Mesendoderm (in vitro differentiated cells): Measurements from ENCODE around the gene RAB5IF.

Experiments
- DNase-seq: peaks from one replicate; pipeline ENCODE4 v3.0.0; 2013
- H2AK5ac ChIP-seq: 2 replicates; pipeline ENCODE4 v1.6.1; 2013; ENCODE audit warnings: low read length, inconsistent platforms
- H2BK120ac ChIP-seq: 2 replicates; pipeline ENCODE4 v1.6.1; 2013; ENCODE audit warnings: low read depth, mild to moderate bottlenecking, low read length, moderate library complexity, mixed read lengths
- H2BK15ac ChIP-seq: replicated peaks from 2 replicates; pipeline ENCODE4 v1.6.1; 2013; ENCODE audit warnings: low read depth, mild to moderate bottlenecking, moderate library complexity
- H2BK5ac ChIP-seq: 2 replicates; pipeline ENCODE4 v1.6.1; 2013; ENCODE audit warnings: low read length, inconsistent platforms
- H3K18ac ChIP-seq: 2 replicates; pipeline ENCODE4 v1.6.1; 2013; ENCODE audit warnings: mild to moderate bottlenecking, low read length, mixed read lengths
- H3K23ac ChIP-seq: one replicate; pipeline ENCODE4 v1.6.1; 2013; ENCODE audit warnings: low read length
- H3K27ac ChIP-seq: 2 replicates; pipeline ENCODE4 v1.5.1; 2013; ENCODE audit warnings: low read depth, mild to moderate bottlenecking, inconsistent platforms, low read length, moderate library complexity
- H3K27me3 ChIP-seq: 2 replicates; pipeline ENCODE4 v1.6.1; 2013; ENCODE audit warnings: low read length, control low read depth, mild to moderate bottlenecking, inconsistent platforms; ENCODE audit not compliant: insufficient read depth, poor library complexity
- H3K36me3 ChIP-seq: 2 replicates; pipeline ENCODE4 v1.6.1; 2013; ENCODE audit warnings: low read length, inconsistent platforms; ENCODE audit not compliant: control insufficient read depth, insufficient read depth
- H3K4ac ChIP-seq: one replicate; pipeline ENCODE4 v1.6.1; 2013; ENCODE audit warnings: low read depth, mild to moderate bottlenecking, low read length, moderate library complexity
- H3K4me1 ChIP-seq: 2 replicates; pipeline ENCODE4 v1.6.1; 2013; ENCODE audit warnings: low read depth, low read length, inconsistent platforms; ENCODE audit not compliant: control insufficient read depth
- H3K4me2 ChIP-seq: 2 replicates; pipeline ENCODE4 v1.6.1; 2013; ENCODE audit warnings: low read length
- H3K4me3 ChIP-seq: 2 replicates; pipeline ENCODE4 v1.5.1; 2013; ENCODE audit warnings: mild to moderate bottlenecking, low read length
- H3K56ac ChIP-seq: one replicate; pipeline ENCODE4 v1.6.1; 2013; ENCODE audit warnings: low read length
- H3K79me1 ChIP-seq: 2 replicates; pipeline ENCODE4 v1.6.1; 2013; ENCODE audit warnings: low read length, inconsistent platforms
- H3K79me2 ChIP-seq: 2 replicates; pipeline ENCODE4 v1.6.1; 2013; ENCODE audit warnings: mild to moderate bottlenecking, low read length; ENCODE audit not compliant: control insufficient read depth, insufficient read depth
- H3K9ac ChIP-seq: 2 replicates; pipeline ENCODE4 v1.6.1; 2013; ENCODE audit warnings: low read length, inconsistent platforms
- H4K5ac ChIP-seq: one replicate; pipeline ENCODE4 v1.6.1; 2013; ENCODE audit warnings: low read length
- H4K8ac ChIP-seq: one replicate; pipeline ENCODE4 v1.6.1; 2013; ENCODE audit warnings: low read depth, mild to moderate bottlenecking, control low read depth, low read length, moderate library complexity
- WGBS: extraction: QIAGEN DNeasy Blood & Tissue Kit; methylation state at CpG from one replicate; pipeline ENCODE4 v1.1.7; 2013; ENCODE audit warnings: low lambda C conversion rate, missing lambda C conversion rate; ENCODE audit not compliant: insufficient coverage; ENCODE audit errors: extremely low coverage; 5-methylcytosine and 5-hydroxymethylcytosine counted together

Gene RAB5IF

DNA sequence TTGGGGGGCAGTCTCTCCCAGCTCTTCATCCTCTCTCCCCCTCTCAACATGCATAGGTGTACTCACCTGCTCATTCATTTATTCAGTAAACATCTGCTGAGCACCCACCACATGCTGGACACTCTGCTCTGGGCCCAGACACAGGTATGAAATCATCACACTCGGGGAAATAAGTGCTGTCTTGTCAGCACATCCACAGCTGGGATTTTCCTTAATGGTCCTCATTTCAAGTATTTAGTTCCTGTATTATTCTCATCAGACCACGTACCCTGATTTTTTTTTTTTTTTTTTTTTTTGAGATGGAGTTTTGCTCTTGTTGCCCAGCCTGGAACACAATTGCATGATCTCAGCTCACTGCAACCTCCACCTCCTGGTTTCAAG lies 19.4 kb downstream of the RAB5IF start:
- Histone ChIP-seq H2BK120ac (no peak overlapping the region), H3K27me3 (no peaks in the 10 kb centered on the region), H3K4me2 (no peak overlapping the region), H3K79me2 (no peaks in the 10 kb centered on the region), H3K27ac (no peak overlapping the region), H4K8ac (no peak overlapping the region), H3K9ac (no peak overlapping the region), H2BK5ac (no peak overlapping the region), H3K23ac (no peak overlapping the region), H3K79me1 (no peaks in the 10 kb centered on the region), H4K5ac (no peak overlapping the region), H3K36me3 (no peaks in the 10 kb centered on the region), H3K18ac (no peak overlapping the region), H3K56ac (no peak overlapping the region), H3K4ac (no peak overlapping the region), H2AK5ac (no peak overlapping the region), H3K4me3 (no peak overlapping the region), H3K4me1 (no peaks in the 10 kb centered on the region), H2BK15ac (no peak overlapping the region)
- DNase-seq = no peak
- WGBS = no CpG with 5 or more reads among the region's 2 CpGs

- no peak overlapping the region for H3K4me2 ChIP-seq
- H3K18ac ChIP-seq = no peak overlapping the region
- H4K5ac ChIP-seq = no peak overlapping the region
- no peaks in the 10 kb centered on the region for H3K79me2 ChIP-seq
- no peak overlapping the region for H2AK5ac ChIP-seq
- H3K4me1 ChIP-seq = no peaks in the 10 kb centered on the region
- no peak for DNase-seq
- H3K27ac ChIP-seq = no peak overlapping the region
- H2BK15ac ChIP-seq = no peak overlapping the region
- H3K4ac ChIP-seq = no peak overlapping the region
- H3K4me3 ChIP-seq = no peak overlapping the region
- no peak overlapping the region for H4K8ac ChIP-seq
- no peaks in the 10 kb centered on the region for H3K79me1 ChIP-seq
- H3K9ac ChIP-seq = no peak overlapping the region
- no peaks in the 10 kb centered on the region for H3K27me3 ChIP-seq
- H3K36me3 ChIP-seq = no peaks in the 10 kb centered on the region
- no peak overlapping the region for H2BK120ac ChIP-seq
- H3K23ac ChIP-seq = no peak overlapping the region
- no peak overlapping the region for H3K56ac ChIP-seq
- no CpG with 5 or more reads among the region's 7 CpGs for WGBS
- no peak overlapping the region for H2BK5ac ChIP-seq
Measured at GRCh38 chr20:36628076-36628475, 22.5 kb downstream of the RAB5IF start.

GRCh38 chr20:36629719-36630681 lies 24.4 kb downstream of the RAB5IF start:
- Histone ChIP-seq H3K18ac (no peak overlapping the region), H3K4ac (no peak overlapping the region), H4K8ac (no peak overlapping the region), H3K56ac (no peak overlapping the region), H4K5ac (no peak overlapping the region), H3K4me2 (no peak overlapping the region), H3K4me3 (no peak overlapping the region), H3K9ac (no peak overlapping the region), H2AK5ac (no peak overlapping the region), H3K23ac (no peak overlapping the region), H3K27ac (no peak overlapping the region), H2BK5ac (no peak overlapping the region), H3K36me3 (no peaks in the 10 kb centered on the region), H3K79me1 (no peaks in the 10 kb centered on the region), H3K79me2 (no peaks in the 10 kb centered on the region), H2BK15ac (no peak overlapping the region), H3K27me3 (no peaks in the 10 kb centered on the region), H3K4me1 (no peaks in the 10 kb centered on the region), H2BK120ac (no peak overlapping the region)
- no peak for DNase-seq
- no CpG with 5 or more reads among the region's 15 CpGs for WGBS

DNA sequence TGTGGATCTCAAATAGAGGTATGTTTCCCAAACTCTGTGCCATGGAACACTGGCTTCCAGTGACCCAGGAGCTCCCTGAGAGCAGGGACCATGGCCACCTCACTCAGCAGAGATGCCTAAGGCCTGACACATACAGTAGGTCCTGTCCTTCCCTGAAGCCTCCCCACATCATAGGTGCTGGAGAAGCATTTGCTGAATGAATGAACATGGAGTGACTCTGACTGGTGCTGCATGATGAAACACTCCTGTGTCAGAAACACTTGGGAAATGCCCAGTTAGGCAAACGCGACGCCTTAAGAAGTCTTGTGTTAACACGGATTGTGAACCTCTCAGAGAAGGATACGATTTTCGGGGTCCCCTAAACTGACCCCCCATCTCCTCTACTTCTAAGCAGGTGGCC lies 26.1 kb downstream of the RAB5IF start:
- Histone ChIP-seq H3K4ac (no peak overlapping the region), H3K27me3 (no peaks in the 10 kb centered on the region), H3K4me1 (no peaks in the 10 kb centered on the region), H3K27ac (no peak overlapping the region), H4K8ac (no peak overlapping the region), H3K9ac (no peak overlapping the region), H4K5ac (no peak overlapping the region), H3K79me2 (no peaks in the 10 kb centered on the region), H2BK15ac (no peak overlapping the region), H3K56ac (no peak overlapping the region), H2BK5ac (no peak overlapping the region), H2AK5ac (no peak overlapping the region), H2BK120ac (no peak overlapping the region), H3K23ac (no peak overlapping the region), H3K36me3 (no peaks in the 10 kb centered on the region), H3K4me3 (no peak overlapping the region), H3K18ac (no peak overlapping the region), H3K4me2 (no peak overlapping the region), H3K79me1 (no peaks in the 10 kb centered on the region)
- DNase-seq = no peak
- WGBS = no CpG with 5 or more reads among the region's 6 CpGs

GRCh38 chr20:36632147-36632486 lies 26.5 kb downstream of the RAB5IF start:
- DNase-seq = no peak
- Histone ChIP-seq H3K4me3 (no peak overlapping the region), H4K5ac (no peak overlapping the region), H3K79me2 (no peaks in the 10 kb centered on the region), H3K9ac (no peak overlapping the region), H3K56ac (no peak overlapping the region), H2BK15ac (no peak overlapping the region), H3K4ac (no peak overlapping the region), H3K79me1 (no peaks in the 10 kb centered on the region), H3K4me1 (no peaks in the 10 kb centered on the region), H3K27ac (no peak overlapping the region), H4K8ac (no peak overlapping the region), H2BK5ac (no peak overlapping the region), H3K27me3 (no peaks in the 10 kb centered on the region), H2AK5ac (no peak overlapping the region), H3K18ac (no peak overlapping the region), H3K36me3 (no peaks in the 10 kb centered on the region), H3K23ac (no peak overlapping the region), H3K4me2 (no peak overlapping the region), H2BK120ac (no peak overlapping the region)
- WGBS = no CpG with 5 or more reads among the region's 3 CpGs
